Lung (tissue), 12 donors: ENCODE data around the gene RAP1GDS1. TPM values are rescaled to one million over a fixed set of nuclear protein-coding genes. Genes with fewer than 3 reads are reported as not detected.

Experiments used
- ATAC-seq: fragments of 200-7000 bp; cut with Tn5 transposase; one replicate; pipeline ENCODE4 v1.9.1; 2020; ENCODE audit warnings: moderate number of reproducible peaks; ENCODE audit not compliant: insufficient read depth, low FRiP score
- DNase-seq, 3 donors: peaks; one replicate each; pipeline ENCODE4 v3.0.0-alpha.2; 2013 to 2017
- H3K27ac ChIP-seq, 2 donors: one replicate each; pipeline ENCODE4 v1.5.1; 2013; ENCODE audit warnings: mild to moderate bottlenecking in 2 of 2, moderate library complexity in 2 of 2, control low read depth in 1 of 2, inconsistent platforms in 1 of 2, low read depth in 1 of 2, low read length in 1 of 2
- H3K27me3 ChIP-seq, 3 donors: one replicate each; pipeline ENCODE4 v1.5.1; 2013; ENCODE audit warnings: low read length in 2 of 3; ENCODE audit not compliant: control insufficient read depth in 3 of 3, insufficient read depth in 3 of 3
- H3K36me3 ChIP-seq, 4 donors: one replicate each; pipeline ENCODE4 v1.5.1; 2013; ENCODE audit warnings: low read length in 4 of 4, mild to moderate bottlenecking in 1 of 4, moderate library complexity in 1 of 4; ENCODE audit not compliant: control insufficient read depth in 4 of 4, insufficient read depth in 4 of 4
- H3K4me1 ChIP-seq, 5 donors: one replicate each; pipeline ENCODE4 v1.5.1; 2013; ENCODE audit warnings: low read length in 5 of 5, mild to moderate bottlenecking in 2 of 5, moderate library complexity in 1 of 5; ENCODE audit not compliant: control insufficient read depth in 5 of 5, insufficient read depth in 5 of 5
- H3K4me3 ChIP-seq: one replicate; pipeline ENCODE4 v1.5.1; 2013; ENCODE audit warnings: mild to moderate bottlenecking, control low read depth, moderate library complexity
- H3K9ac ChIP-seq, 2 donors: one replicate each; pipeline ENCODE4 v1.5.1; 2013; ENCODE audit warnings: low read length in 2 of 2, control low read depth in 1 of 2; ENCODE audit not compliant: insufficient read depth in 1 of 2
- H3K9me3 ChIP-seq, 4 donors: one replicate each; pipeline ENCODE4 v1.5.1; 2013; ENCODE audit warnings: low read length in 3 of 4, mild to moderate bottlenecking in 1 of 4, moderate library complexity in 1 of 4; ENCODE audit not compliant: control insufficient read depth in 4 of 4, insufficient read depth in 3 of 4
- WGBS, 2 donors: extraction: QIAGEN DNeasy Blood & Tissue Kit; methylation state at CpG; one replicate each; pipeline ENCODE4 v1.1.7; 2013; 5-methylcytosine and 5-hydroxymethylcytosine counted together
- polyA plus RNA-seq, 2 donors: library from polyadenylated mRNA; stranded (reverse); fragments of 200-250 nt; gene quantifications; one replicate each; pipeline ENCODE4 v1.2.1, GENCODE V29; 2013
- total RNA-seq, 2 donors: library from RNA; depleted of rRNA in 1 of 2; stranded (reverse); fragments of >200 nt in 1 of 2; gene quantifications; one replicate each; pipeline ENCODE4 v1.2.1, GENCODE V29; 2014 to 2021
- TF ChIP-seq, protein P1 (sequence below): IDR thresholded peaks from 2 replicates; pipeline ENCODE4 v1.5.1; 2012; ENCODE audit warnings: mild to moderate bottlenecking; ENCODE audit errors: control extremely low read depth, extremely low read depth
- donor health status: control.
- donor health status: control.
- donor health status: Bipolar disorder and iron deficiency.
- donor health status: healthy.
- donor health status: DM: yes; HTN: yes; CAD: no.

The RAP1GDS1 gene
- total and polyA plus RNA-seq, 4 donors = 12.3 to 41.6 (median 26.5) TPM

DNA sequence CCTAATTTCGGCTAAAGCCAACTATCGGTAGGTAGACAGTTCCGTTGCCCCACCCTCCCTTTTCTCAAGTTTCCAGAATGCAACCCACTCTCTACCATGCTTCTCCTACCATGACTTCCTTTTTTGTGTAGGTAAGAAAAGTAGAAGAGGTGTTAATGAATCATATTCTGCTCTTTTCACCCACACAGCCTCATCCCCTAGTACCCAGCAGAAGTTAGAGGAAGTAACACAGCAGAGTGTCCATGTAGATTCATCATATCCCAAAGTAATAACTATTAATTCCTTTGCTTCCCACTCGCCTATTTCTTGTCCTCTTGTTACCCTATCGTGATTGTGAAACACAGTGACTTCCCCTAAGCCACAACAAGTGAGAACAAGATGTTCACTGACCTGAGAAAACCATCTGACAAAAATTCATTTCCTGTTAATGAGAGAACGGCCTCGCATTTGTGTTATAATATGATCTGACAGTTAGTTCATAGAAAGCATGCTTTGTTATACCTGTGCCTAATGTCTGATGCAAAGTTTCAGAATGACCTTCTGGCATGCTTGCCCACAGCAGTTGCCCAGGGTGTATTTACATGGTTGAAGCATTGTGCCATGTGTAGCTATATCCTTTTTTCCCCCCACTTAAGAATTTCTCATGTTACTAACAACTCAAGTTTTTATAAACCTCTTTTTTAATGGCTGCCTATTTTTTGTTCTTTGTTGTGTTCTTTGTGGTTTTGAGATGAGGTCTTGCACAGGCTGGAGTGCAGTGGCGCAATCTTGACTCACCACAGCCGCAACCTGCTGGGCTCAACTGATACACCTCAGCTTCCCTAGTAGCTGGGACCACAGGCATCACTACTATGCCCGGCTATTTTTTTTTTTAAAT, 185.6 kb downstream of the RAP1GDS1 start:
- WGBS, 2 donors = 26 to 62% methylated on average over 10 of the region's 10 CpGs
- Histone ChIP-seq H3K4me1 (peaks cover 0 to 3% (median 0%) of the 10 kb centered on the region in 5 donors), H3K9me3 (no peaks in the 10 kb centered on the region), H3K36me3 (peaks cover 0 to 12% (median 10%) of the 10 kb centered on the region in 4 donors), H3K9ac (no peak overlapping the region), H3K27ac (no peak overlapping the region), H3K4me3 (no peak overlapping the region), H3K27me3 (no peaks in the 10 kb centered on the region)
- TF ChIP-seq, protein P1, sequence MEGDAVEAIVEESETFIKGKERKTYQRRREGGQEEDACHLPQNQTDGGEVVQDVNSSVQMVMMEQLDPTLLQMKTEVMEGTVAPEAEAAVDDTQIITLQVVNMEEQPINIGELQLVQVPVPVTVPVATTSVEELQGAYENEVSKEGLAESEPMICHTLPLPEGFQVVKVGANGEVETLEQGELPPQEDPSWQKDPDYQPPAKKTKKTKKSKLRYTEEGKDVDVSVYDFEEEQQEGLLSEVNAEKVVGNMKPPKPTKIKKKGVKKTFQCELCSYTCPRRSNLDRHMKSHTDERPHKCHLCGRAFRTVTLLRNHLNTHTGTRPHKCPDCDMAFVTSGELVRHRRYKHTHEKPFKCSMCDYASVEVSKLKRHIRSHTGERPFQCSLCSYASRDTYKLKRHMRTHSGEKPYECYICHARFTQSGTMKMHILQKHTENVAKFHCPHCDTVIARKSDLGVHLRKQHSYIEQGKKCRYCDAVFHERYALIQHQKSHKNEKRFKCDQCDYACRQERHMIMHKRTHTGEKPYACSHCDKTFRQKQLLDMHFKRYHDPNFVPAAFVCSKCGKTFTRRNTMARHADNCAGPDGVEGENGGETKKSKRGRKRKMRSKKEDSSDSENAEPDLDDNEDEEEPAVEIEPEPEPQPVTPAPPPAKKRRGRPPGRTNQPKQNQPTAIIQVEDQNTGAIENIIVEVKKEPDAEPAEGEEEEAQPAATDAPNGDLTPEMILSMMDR = no peak
- DNase-seq = no peak
- peak; percentile 39 for ATAC-seq

DNA sequence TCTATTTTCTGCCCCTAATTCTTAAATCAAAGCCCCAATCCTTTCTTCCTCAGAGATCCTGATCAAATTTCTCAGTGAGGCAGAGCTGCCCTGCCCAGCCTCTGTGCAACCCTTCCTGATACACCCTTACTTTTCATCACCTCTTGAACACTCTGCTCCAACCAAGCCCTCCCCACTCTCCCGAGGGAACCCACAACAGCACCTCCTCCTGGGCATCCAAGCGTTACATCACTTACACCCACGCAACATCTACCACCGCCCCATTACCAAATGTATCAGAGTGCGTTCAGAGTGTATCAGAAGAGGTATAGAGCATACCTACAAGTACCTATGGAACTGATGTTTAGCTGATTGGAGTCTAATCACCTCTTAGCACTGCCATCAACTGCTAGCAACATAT, 186.5 kb downstream of the RAP1GDS1 start:
- peaks cover 0 to 3% (median 0%) of the 10 kb centered on the region in 5 donors for H3K4me1 ChIP-seq
- TF ChIP-seq, protein P1 = no peak
- ATAC-seq = no peak
- peaks cover 0 to 6% (median 5%) of the 10 kb centered on the region in 4 donors for H3K36me3 ChIP-seq
- H3K9me3 ChIP-seq = peaks cover 0 to 3% (median 1%) of the 10 kb centered on the region in 4 donors
- H3K27ac ChIP-seq = no peak overlapping the region
- no peaks in the 10 kb centered on the region for H3K27me3 ChIP-seq
- 71 to 88% methylated on average over 5 of the region's 5 CpGs for WGBS, 2 donors
- H3K4me3 ChIP-seq = no peak overlapping the region
- no peak overlapping the region for H3K9ac ChIP-seq
- DNase-seq = no peak

DNA sequence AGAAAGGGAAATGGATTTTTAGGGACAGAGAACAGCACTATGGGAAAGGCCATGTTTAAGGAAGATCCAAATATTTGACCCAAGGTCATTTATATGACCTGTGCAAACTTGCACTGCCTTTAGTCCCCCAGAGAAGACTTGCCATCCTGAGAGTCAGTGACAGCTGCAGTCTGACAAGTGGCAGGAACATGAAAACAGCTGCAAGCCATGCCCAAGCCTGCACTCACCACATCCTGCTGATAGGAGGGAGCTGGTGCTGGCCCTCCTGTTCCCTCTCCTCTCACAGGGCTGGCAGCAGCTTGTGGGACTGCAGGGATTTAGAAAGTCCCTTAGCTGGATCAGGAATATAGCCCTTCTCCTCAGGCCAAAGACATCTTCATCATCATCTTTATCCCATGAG, 187.7 kb downstream of the RAP1GDS1 start:
- no peak overlapping the region for H3K9ac ChIP-seq
- peaks cover 0 to 1% (median 0%) of the 10 kb centered on the region in 4 donors for H3K36me3 ChIP-seq
- H3K9me3 ChIP-seq = peaks cover 0 to 5% (median 1%) of the 10 kb centered on the region in 4 donors
- H3K27ac ChIP-seq = no peak overlapping the region
- no peak overlapping the region for H3K4me3 ChIP-seq
- DNase-seq (peak; percentile 12 to 25 (median 17)), ATAC-seq (no peak)
- no peaks in the 10 kb centered on the region for H3K27me3 ChIP-seq
- peaks cover 0 to 3% (median 0%) of the 10 kb centered on the region in 5 donors for H3K4me1 ChIP-seq
- TF ChIP-seq, protein P1 = no peak
